ENCODE measurements around the gene ECI1.
"Not testable (repeated sequence)": the region's sequence is repeated elsewhere in the genome, so short reads cannot be mapped to it uniquely, and the experiment has no call there.

Gene ECI1

DNA sequence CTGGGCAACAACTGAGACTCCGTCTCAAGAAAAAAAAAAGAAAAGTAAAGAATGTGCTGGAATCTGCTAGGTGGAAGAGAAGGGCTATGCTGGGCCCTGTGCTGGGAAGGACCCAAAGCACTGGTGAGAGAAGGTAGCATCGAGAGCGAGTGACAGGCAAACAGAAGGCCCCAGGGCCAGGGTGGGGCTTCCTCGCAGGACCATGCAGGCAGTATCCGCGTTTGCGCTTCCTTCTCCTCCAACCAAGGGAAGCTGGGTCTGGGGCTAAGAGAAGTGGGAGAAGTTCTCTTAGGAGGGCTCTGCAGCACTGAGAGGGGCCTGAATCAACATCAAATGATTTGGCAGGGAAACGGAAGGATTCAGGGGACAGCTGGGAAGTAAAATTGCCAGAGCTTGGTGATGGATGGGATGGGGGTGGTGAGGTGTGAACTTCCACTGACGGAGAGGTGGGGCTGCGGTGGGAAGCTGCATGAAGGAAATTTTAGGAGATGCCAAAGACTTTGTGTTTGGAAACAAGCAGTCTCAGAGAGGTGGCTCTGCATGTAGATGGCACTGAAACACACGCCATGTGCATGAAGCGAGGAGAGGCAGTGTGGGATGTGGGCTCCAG, 5.2 kb upstream of the ECI1 start:
- no peak for DNase-seq

DNA sequence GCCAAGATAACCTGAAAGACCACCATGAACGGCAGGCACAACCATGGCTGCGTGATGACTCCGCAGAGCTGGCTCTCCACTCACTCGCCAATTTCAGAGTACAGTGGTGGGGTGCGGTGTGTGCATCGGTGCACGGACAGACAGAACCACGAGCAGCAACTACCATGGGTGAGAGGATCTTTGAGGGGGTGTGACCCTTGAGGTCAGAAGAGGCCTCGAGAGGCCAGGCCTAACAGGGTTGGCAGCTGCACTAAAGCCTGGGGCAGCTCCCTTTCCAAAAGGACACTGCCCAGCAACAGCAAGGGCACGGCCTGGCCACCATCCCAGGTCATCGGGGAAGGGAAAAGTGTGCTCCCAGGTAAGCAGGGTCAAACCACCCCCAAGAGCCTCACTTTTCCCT, 1.9 kb upstream of the ECI1 start:
- DNase-seq = no peak

DNA sequence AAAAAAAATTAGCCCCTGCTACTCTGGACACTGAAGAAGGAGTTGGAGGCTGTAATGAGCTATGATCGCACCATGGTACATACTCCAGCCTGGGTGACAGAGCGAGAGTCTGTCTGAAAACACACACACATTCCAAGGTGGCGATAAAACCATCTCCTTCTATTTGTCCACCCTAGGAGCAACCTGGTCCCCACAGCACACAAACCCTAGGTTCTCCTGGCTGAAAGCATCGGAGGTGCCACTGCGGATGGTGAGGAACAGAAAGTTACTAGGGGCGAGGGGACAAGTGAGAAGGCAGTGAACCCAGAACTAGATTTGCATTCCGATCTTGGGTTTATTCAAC, 1.4 kb upstream of the ECI1 start:
- DNase-seq = no peak

DNA sequence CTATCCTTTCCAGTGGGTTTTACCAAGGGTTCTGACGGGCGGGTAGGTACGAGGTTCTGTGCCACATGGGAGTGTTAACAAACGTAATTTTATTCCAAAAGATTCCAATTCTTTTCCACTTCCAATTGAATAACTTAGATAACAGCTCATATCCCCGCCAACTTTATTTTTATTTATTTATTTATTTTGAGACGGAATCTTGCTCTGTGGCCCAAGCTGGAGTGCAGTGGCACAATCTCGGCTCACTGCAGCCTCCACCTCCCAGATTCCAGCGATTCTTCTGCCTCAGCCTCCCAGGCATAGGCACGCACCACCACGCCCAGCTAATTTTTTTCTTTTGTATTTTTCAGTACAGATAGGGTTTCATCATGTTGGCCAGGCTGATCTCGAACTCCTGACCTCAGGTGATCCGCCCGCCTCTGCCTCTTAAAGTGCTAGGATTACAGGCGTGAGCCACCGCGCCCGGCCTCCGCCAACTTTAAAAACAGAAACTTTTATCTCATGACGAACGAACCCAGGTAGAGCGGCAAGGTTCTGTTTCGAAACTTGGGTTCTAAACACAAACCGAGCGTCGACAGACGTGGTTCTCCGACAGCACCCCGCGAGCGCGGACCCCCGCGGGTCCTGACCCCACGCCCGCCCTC, 613 bp downstream of the ECI1 start:
- DNase-seq = no peak

DNA sequence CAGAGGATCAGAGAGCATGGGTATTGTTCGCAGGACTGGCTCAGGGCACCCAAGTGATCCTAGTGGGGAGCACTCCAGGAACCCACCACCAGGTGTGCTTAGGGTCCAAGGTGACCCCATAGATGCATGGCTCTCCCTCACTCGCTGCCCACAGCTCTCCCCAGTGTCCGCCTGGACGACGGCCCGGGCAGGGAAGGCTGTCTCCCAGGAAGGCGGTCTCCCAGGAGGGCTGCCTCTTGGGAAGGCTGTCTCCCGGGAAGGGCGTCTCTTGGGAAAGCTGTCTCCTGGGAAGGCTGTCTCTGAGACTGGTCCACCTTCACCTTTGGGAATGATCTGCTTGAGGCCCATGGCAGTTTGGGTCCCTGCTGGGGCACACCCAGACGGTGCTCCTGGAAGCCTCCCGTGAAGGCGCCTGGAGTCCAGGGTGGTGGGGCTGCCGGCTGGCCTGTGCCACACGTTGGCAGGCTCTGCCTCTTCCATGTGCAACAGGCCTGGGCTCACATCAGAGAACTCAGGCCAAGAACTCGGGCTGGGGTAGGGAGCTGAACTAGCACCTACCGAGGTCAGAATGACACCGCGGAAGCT, 5.0 kb downstream of the ECI1 start:
- DNase-seq = no peak

DNA sequence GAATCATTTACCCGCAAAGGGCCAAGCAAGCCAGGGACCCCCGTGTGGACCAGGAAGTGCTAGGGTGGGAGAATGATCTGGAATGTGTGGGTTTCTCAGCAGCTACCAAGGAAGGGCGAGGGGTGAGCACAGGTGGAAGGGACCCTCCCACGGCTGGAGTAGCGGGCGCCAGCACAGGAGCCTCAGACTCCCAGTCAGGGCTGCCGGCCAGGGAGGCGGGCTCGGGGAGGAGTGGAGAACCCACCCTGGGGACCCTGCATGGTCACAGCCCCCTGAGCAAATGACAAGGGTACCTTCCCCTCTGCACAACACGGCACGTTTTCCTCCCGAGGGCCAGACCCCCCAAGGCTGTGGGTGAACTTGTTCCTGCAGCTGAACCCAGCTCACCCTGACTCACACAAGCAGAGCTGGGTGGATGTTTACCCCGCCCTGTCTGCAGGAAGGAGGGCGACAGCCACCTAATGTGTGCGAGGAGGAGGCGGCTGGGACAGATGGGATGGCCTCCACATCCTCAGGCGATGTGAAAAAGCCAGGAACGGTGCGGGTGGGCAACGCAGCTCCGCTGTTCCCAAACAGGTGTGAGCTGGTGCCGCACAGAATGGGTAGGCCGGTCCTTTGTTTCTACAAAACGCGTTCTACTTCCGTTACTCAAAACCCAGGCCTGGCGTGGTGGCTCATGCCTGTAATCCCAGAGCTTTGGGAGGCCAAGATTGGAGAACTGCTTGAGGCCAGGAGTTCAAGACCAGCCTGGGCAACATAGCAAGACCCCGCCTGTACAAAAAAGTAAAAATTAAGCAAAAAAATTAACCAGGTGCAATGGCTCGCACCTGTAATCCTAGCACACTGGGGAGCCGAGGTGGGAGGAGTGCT, 6.2 kb downstream of the ECI1 start:
- DNase-seq = no peak

DNA sequence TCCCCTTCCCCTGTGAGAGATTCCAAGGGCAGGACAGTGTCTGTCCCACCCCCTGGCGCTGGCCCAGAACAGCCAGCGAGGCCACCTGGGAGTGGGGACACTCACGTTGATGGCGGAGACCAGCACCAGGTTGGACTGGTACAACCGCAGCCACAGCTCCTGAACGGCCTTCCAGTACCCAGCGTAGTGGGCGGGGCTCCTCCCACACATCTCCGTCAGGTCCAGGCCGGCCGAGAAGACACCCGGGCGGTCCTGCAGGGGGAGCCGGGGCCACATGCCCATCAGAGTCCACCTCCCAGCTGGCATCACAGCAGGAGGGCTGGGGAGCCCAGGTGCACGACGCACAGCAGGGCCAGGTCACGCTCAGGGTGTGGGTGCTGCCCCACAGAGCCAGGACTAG, 7.1 kb downstream of the ECI1 start:
- no peak for DNase-seq

DNA sequence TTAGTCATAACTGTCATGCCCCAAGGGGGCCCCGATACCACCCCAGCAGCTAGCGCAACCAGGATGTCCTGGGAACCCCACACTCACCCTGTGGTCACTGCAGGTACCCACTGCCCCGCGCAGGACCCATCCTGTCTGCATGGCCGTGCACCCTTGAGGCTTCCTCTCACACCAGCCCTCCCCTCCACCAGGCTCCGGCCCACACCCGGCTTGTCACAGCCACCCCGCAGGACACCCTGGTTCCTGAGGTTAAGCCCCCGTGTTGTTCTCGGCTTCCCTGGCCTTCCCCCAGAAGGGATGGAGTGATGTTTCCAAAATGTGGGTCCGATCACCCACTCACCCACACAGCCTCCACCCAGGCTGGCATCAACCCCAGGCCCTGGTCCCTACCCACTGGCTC, 7.6 kb downstream of the ECI1 start:
- DNase-seq = no peak

DNA sequence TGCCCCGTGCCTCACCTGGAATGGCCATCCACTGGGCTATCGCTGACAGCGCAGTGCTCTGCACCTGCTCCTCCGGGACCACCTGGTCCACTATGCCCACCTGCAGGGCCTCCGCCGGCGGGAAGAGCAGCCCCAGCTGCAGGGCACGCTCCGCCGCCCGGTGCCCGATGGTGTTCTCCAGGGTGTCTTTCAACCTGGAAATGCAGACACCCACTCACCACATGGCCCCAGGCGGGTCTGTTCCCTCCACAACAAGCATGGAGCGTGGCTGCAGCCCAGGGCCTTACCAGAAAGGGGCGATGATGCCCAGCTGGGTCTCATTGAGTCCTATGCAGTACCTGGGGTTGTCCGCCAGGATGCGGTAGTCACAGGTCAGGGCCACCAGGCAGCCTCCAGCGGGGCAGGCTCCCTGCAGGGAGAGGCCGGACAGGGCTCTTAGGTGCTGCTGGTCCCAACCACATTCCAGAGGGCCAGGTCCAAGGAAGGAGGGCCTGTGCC, 8.3 kb downstream of the ECI1 start:
- no peak for DNase-seq

DNA sequence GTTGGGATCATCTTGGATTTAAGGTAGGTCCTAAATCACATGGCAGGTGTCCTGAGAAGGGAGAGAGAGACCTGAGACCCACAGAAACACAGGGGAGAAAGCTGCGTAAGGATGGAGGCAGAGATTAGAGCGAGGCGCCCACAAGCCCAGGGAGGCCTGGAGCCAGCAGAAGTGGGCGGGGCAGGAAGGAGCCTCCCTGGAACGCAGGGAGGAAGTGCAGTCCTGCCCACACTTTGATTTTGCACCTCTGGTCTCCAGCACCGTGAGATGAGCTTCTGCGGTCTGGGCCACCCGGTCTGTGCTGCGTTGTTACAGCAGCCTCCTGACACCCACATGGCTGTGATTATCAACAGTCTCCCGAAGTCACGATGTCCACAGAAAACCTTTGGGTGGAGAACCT, 8.8 kb downstream of the ECI1 start:
- no peak for DNase-seq

DNA sequence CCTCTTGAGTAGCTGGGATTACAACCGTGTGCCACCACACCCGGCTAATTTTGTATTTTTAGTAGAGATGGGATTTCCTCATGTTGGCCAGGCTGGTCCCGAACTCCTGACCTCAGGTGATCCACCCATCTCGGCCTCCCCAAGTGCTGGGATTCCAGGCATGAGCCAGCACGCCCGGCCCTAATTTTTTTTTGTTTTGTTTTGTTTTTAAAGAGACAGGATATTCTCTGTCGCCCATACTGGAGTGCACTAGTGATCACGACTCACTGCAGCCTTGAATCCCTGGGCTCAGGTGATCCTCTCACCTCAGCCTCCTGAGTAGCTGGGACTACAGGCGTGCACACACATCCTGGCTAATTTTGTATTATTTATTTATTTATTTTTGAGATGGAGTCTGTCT, 11.1 kb downstream of the ECI1 start:
- DNase-seq = not testable (repeated sequence)

DNA sequence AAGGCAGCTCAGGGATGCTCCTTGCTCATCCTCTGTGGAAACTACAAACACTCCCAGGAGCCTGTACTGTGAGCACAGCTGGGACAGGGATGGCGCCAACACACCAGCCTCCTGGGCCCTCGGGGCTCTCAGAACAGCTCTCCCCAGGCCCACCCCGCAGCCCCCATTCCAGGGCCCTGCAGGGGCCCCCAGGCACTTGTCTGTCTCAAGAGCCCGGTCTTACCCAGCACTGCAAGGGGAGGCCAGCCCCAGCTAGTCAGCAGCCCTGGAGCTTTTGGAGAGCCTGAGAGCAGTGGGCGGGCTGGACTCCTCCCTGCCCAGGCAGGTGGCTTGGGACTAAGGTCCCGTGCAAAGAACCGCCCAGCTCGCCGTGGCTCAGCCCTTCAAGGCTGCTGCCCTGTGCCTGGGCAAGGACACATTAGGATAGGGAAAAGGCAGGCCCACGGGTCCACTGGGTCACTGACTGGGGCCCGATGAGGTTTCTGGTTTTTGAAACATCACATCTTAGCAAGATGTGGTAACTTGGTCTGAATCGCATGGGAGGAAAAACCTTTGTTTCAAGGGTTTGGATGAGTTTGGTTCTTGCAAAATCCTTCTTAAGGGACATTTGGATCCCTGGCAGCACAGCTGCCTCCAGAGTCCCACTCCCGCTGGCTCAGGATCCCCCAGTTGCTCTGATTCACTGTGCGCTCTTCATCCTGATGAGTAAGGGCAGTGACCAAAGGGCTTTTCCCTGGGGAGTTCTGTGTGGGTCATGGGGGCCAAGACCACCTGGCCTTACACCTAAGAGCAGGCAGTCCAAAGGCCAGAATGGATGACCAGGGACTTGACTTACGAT, 12.3 kb downstream of the ECI1 start:
- no peak for DNase-seq

DNA sequence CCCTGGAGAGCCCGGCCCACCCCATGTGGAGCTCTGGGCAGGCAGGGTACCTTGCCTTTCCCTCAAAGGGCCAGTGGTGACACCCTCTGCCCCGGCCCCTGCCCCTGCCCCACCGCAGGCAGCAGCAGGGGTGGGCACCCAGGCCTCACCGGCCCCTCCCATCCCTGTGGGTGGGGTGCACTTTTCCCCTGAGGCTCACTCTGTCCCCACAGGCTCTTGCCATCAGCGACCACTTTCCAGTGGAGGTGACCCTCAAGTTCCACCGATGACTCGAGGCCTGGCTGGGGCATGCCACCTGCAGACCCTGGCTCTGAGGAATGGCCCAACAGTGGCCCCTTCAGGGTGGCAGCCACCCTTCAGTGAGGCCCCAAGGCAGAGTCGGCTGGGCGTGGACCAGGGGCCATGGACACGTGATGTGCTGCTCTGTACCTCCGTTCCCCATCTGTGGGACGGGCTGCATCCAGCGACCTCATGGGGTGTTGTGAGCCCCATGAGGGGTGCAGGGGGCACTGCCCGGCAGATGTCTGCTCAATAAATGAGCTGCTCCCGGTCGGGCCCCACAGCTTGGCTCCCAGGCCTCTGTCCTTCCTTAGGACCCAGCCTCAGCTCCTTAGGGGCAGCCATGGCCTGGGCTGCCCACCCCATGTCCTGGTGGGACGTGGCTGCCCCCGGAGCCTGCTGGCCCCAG, 13.1 kb downstream of the ECI1 start:
- DNase-seq = no peak

DNA sequence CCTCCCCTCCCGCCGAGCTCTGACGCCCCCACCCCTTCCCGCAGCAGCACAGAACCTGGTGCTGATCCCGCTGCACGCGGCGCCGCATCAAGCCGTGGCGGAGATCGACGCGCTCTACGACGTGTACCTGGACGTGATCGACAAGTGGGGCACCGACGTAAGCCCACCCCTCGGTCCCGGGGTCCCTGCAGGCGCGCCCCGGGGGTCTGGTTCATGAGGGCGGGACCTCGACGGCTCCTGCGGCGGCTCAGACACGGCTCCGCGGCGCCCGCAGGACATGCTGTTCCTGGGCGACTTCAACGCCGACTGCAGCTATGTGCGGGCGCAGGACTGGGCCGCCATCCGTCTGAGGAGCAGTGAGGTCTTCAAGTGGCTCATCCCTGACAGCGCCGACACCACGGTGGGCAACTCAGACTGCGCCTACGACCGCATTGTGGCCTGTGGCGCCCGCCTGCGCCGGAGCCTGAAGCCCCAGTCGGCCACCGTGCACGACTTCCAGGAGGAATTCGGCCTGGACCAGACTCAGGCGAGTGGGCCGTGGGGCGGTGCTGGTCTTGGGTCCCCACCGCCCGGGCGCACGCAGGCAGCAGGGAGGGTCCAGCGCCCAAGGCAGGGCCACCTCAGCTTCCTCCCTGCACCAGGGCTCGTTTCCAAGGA, 13.8 kb downstream of the ECI1 start:
- no peak for DNase-seq

DNA sequence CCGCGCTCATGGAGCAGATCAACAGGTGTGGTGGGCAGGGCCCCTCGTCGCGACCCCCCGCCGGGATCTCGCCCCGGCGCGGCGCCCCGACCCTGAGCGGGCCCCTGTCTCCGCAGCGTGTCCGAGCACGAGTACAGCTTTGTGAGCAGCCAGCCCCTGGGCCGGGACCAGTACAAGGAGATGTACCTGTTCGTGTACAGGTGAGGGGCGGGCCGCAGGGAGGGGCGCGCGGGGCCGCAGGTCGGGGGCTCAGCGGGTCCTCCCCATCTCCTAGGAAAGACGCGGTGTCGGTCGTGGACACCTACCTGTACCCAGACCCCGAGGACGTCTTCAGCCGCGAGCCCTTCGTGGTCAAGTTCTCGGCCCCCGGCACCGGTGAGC, 14.3 kb downstream of the ECI1 start:
- no peak for DNase-seq

DNA sequence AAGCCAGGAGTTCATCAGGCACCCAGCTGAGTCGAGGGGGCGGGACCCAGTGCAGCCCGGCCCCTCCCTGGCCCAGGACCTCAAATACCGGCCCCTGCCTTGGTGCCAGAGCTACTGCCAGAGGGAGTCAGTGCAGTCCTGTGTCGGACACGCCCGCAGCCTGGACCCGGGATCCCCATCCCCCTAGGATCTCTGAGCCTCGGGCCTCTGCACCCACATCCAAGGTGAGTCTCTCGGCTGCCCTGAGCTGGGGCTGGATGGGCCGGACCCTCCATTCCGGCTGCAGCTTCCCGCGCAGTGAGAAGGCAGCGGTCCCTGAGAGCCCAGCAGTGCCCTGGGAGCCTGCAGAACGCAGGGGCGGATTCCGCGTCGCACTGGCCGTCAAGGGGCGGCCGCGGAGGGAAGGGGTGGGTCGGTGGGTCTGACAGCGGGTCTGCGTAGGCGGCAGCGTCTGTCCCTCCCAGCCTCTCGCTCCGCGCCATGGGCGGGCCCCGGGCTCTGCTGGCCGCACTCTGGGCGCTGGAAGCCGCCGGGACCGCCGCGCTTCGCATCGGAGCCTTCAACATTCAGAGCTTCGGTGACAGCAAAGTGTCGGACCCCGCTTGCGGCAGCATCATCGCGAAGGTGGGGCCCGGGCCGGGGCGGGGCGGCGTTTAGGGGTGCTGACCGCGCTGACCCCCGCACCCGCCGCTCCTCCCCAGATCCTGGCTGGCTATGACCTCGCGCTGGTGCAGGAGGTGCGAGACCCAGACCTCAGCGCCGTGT, 14.9 kb downstream of the ECI1 start, which contains the start of gene DNASE1L2:
TSS of gene DNASE1L2 (plus strand) at position 108 of the 765 bp plus-strand sequence. CDS start at position 481, 373 bp downstream.
- DNase-seq = no peak

DNA sequence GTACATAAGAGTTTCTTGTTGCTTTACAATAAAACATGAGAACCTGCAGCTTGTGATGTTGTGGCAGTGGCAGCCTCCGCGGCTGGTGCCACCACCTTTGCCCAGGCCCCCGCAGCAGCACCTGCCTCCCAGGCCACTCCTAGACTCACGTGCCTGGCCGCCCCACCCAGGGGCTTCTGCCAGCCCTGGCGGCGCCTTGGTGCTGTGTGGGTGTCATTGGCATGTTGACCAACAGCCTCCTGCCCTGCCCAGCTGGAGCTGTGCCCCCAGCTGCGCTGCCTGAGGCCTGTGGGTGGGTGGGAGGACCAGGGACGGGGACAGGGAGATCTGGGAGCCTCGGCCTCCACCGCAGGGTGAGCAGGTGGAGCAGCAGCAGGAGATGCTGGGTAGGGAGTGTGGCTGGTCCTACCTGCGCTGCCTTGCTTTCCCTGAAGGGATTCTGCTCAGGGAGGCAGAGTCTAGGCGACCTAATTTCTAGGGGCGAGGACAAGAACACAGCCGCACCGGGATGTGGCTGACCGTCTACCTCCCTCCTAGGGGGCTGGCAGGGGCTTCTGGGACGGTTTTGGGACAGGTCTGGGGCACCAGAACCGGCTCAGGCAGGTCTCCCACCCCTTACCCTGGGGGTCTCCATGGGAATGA, 15.6 kb downstream of the ECI1 start:
- no peak for DNase-seq

DNA sequence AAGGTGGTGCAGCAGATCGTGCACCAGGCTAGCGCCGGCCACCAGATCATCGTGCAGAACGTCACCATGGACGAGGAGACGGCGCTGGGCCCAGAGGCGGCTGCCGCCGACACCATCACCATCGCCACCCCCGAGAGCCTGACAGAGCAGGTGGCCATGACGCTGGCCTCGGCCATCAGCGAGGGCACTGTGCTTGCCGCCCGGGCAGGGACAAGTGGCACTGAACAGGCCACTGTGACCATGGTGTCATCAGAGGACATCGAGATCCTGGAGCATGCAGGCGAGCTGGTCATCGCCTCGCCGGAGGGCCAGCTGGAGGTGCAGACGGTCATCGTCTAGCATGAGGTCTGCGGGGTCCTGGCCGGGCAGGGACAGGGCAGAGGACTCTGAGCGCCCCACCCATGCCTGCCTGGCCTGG, 16.1 kb downstream of the ECI1 start:
- no peak for DNase-seq

DNA sequence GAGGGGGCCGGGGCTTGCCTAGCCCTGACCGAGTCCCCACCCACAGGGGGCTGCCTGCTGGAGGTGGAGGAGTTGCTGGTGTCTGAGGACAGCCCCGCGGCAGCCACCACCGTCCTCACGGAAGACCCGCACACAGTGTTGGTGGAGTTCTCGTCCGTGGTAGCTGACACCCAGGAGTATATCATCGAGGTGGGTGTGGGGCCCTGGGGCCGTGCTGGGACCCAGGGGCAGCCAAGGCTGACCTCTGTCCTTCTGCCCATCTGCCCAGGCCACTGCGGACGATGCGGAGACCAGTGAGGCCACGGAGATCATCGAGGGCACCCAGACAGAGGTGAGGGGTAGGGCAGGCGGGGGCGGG, 16.6 kb downstream of the ECI1 start:
- DNase-seq = no peak

Measured in nucleus accumbens (tissue), 56 donors.